ENCODE measurements around the gene ADGRF1.
"Not testable (repeated sequence)": the region's sequence is repeated elsewhere in the genome, so short reads cannot be mapped to it uniquely, and the experiment has no call there.

Gene ADGRF1

DNA sequence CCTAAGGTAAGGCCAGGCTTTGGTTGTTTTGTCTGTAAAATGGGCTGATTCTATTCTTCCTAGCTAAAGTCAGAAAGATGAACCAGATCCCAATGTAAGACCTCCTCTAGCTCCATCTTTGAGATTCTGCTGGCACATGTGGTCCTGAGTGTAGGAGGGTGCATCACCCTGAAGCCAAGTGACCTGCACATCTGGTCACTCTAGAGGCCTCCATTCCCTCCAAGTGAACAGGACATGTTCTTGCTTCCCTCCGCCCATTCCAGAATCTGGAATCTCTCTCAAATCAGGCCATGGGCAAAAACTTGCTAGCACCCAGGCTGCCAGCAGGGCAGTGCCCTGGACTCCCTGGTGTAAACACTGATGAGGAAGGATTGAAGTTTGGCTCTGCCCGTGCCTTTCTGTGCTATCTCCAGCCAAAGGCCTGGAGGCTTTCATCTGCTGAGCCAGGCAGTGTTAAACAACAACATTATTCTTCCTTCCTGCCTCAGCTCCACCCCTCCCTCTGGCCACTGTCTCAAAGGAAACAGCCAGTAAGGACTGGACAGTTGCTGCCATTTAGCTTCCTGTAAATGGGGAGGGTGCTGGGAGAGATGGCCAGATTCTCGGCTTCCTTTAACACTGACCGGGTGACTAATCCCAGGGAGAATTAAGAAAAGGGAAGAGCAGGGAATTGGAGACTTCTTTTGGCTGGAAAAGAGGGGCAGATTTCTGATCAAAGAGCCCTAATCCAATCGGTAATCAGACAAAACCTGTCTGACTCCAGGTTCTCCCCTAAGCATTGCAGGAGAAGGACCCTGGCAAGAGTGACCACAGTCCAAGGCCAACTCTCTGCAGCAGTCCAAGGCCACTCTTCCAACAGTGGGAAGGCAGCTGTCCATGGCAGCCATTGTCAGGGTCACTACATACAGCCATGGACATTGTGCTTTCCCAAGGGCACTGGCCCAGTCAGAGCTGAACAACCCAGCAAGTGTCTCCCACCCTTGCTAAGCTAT, 19.5 kb upstream of the ADGRF1 start:
- no peak for DNase-seq (ENCODE audit: low spot score)

GRCh38 chr6:47059216-47059885, 17.2 kb upstream of the ADGRF1 start:
- no peak for DNase-seq (ENCODE audit: low spot score)

- DNase-seq (ENCODE audit: low spot score), result no peak
Observed at GRCh38 chr6:47057830-47058540, 15.9 kb upstream of the ADGRF1 start.

DNA sequence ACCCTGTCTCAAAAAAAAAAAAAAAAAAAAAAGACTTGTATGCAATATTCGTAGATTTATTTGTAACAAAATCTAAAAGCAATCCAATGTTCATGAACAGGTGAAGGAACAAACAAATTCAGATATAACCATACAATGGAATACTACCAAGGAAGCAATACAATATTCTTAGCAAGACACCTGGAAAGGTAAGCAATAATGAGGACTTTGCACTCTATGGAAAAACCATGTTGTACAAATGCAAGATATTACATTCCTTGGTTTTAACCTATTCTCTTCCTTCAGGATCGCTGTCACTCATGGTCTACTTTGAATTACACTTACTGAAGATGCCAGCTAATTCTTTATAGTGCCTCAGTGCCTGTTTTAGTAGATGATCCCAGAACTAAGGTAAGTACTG, 14.7 kb upstream of the ADGRF1 start:
- no peak for DNase-seq (ENCODE audit: low spot score)

- not testable (repeated sequence) for DNase-seq (ENCODE audit: low spot score)
Observed at GRCh38 chr6:47054302-47054701, 12.2 kb upstream of the ADGRF1 start.

- no peak for DNase-seq (ENCODE audit: low spot score)
Observed at GRCh38 chr6:47048638-47049037, 6.5 kb upstream of the ADGRF1 start.

GRCh38 chr6:47047479-47048407, 5.6 kb upstream of the ADGRF1 start:
- peak; percentile 67 for DNase-seq (ENCODE audit: low spot score)

DNA sequence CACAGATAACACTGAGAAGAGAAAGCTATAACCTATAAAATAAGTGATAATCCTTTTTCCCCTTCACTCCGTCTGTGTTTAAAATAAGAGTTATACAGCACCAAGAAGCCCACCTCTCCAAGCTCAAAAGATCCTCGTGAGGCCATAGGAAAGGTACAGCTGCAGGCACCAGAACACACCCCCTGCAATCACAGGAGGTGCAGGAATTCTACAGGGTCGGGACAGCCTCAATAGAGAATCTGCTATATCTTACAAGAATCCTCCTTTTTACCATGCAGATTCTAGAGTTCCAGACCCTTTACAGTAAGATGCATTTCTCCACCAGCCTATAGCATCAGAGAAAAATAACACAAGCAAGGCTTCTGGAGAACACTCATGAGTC, 5.0 kb upstream of the ADGRF1 start:
- no peak for DNase-seq (ENCODE audit: low spot score)

DNA sequence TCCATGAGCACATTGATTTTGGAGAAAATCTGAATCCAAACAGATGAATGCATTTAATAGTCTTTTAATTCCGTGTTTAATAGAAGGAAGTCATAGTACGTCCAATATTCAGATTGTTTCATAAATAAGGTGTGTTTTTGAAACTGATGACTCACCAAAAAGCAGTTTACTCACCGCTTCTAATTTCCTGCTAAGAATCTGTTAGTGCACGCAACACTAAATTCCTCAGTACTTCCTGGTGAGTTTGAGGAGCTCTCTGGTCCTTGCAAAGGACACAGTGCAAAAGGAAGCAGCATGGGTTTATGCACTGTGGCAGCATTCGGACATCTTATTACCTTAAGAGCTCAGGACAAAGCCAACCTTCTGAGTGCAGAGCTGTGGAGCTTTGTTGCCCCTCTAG, 2.3 kb upstream of the ADGRF1 start:
- DNase-seq (ENCODE audit: low spot score), result no peak

- no peak for DNase-seq (ENCODE audit: low spot score)
Observed at GRCh38 chr6:47043286-47043685, 1.2 kb upstream of the ADGRF1 start.

DNA sequence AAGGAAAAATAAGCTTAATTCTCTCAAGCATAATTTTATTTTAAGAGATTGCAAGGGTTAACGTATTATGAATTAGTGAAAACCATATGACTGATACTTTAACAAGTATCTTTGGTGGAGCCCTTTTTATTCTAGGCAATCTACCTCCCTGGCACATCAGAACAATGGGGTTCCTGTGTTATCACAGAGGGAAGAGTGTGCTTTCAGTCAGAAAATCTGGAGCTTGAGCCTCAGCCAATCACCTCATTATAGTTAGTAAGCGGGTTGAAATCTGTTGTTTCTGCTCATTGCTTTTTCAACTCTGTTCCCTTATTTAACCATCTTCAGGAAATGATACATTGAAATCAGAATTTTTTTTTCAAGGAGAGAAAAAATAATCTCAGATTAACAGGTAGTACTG, 391 bp downstream of the ADGRF1 start:
- DNase-seq (ENCODE audit: low spot score), result no peak

- peak; percentile 52 for DNase-seq (ENCODE audit: low spot score)
Observed at GRCh38 chr6:47034926-47035325, 7.2 kb downstream of the ADGRF1 start.

DNA sequence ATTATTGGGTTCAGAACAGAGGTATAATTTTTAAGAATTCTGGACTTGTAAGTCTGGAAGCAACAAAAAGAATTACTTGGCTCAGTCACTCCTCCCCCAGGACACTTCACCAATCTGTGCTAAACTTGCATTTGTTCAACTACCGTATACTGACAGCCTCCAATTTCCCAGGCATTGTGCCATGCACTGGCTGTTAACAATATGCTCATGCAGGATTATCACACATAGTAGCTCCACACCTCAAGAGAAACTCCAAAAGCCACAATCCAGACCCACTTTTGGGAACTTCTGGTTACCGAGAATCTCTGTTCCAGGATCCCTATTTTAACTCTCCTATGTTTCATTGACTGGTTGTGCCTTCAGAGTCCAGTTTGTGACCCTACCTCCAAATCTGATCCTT, 7.7 kb downstream of the ADGRF1 start:
- DNase-seq (ENCODE audit: low spot score), result no peak

GRCh38 chr6:47032974-47033765, 9.0 kb downstream of the ADGRF1 start:
- no peak for DNase-seq (ENCODE audit: low spot score)

GRCh38 chr6:47031656-47032055, 10.5 kb downstream of the ADGRF1 start:
- DNase-seq (ENCODE audit: low spot score), result no peak

DNA sequence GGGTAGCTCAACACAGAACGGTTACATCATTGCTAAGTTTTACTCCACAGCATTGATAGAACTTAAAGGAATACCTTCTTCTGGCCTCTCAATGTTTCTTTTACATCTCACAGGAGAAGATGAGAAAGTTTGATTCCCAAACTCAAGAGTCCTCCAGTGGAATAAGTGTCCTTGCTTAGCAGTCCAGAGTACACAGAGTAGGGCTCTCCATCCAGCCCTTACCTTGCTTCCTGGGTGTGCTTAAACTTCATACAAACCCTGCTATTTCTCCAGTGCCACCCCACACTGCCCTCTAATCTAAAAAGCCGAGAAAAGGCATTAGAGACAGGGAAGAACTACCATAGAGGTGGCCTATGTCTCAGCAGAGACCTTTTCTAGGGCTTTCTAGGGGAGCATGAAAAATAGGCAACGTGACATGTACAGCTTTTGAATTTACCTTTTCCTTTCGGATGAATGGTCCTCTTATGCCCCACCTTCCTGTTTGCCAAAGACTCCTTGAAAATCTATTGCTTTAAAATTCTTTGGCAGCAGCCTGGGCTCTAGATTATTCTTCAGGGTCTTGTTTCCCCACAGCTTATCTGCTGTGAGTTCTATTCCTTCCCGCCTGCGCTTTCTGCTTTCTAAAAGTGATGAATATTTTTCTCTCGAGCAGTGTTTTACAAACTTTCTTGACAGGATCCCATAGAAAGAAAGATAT, 12.1 kb downstream of the ADGRF1 start:
- no peak for DNase-seq (ENCODE audit: low spot score)

DNA sequence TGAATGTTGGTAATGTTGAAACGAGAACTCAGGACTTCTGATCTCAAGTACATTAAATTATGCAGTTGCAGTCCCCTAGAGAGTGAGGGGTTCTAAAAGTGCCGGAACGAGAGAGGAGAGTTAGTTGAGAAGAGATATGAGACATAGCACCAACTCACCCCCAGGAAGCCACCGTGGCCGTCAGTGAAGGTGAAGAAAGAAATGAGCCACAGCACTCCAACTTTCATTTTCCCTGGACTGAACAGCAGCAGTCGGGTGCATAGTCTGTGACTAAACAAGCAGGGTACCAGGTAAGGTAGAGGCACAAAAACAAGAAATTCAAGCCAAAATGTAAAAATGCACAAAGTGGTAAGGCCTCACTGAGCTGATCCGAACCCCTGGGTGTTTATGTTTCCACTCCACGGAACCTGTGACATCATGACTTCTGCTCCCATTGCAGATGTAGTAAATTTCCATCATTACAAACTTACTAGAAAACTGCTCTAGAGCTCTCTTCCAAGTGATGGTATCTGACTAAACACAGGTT, 13.2 kb downstream of the ADGRF1 start:
- DNase-seq (ENCODE audit: low spot score), result no peak

- no peak for DNase-seq (ENCODE audit: low spot score)
Observed at GRCh38 chr6:47027315-47027714, 14.8 kb downstream of the ADGRF1 start.

- no peak for DNase-seq (ENCODE audit: low spot score)
Observed at GRCh38 chr6:47026679-47027078, 15.5 kb downstream of the ADGRF1 start.

- DNase-seq (ENCODE audit: low spot score), result no peak
Observed at GRCh38 chr6:47023573-47023972, 18.6 kb downstream of the ADGRF1 start.

Data from iPS-NIHi11 (cell line).